Stimulated activated naive CD8-positive, alpha-beta T cell treated with anti-CD3 and anti-CD28 coated beads, Interleukin-15, amount 100 ng/mL, for 72 hours (primary cell): Measurements from ENCODE around the gene ABCA10.
"Not testable (repeated sequence)": the region's sequence is repeated elsewhere in the genome, so short reads cannot be mapped to it uniquely, and the experiment has no call there.

Source experiments
- ATAC-seq: fragments of 150-1000 bp; cut with Tn5 transposase; 2 replicates; pipeline ENCODE4 v1.10.0; 2021; ENCODE audit warnings: mild to moderate bottlenecking, moderate library complexity
- DNase-seq, 2 donors: peaks; one replicate each; pipeline ENCODE4 v3.0.0; 2021 to 2022
- H3K27ac Mint-ChIP-seq, 2 donors: one replicate each; pipeline ENCODE4 v1.8.0; 2022; ENCODE audit warnings: mild to moderate bottlenecking in 2 of 2, mixed read lengths in 2 of 2, moderate library complexity in 2 of 2
- H3K27me3 Mint-ChIP-seq: one replicate; pipeline ENCODE4 v1.8.0; 2022; ENCODE audit warnings: mixed read lengths
- H3K4me1 Mint-ChIP-seq: one replicate; pipeline ENCODE4 v1.8.0; 2022; ENCODE audit warnings: mild to moderate bottlenecking, mixed read lengths
- H3K4me3 Mint-ChIP-seq, 2 donors: one replicate each; pipeline ENCODE4 v1.8.0; 2022; ENCODE audit warnings: mild to moderate bottlenecking in 2 of 2, mixed read lengths in 2 of 2, moderate library complexity in 1 of 2
- H3K9me3 Mint-ChIP-seq, 2 donors: one replicate each; pipeline ENCODE4 v1.8.0; 2022; ENCODE audit warnings: mixed read lengths in 2 of 2

ABCA10 gene

DNA sequence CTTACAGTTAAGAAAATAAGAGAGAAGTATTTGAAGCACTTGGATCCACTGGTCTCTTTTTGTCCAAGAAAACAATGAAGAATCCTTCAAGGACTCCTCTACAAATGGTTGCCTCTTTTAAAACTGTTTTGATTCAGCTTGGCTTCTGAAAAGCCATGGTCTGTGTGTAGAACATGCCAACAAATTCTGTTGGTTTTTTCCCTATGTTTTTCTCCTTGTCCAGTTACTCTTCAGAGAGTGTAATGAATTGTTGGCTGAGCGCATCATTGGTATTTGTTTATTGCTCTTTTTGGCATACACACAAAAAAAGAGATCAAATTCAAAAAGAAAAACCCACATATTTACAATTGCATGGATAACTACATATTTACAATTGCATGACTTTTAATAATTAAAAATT is at the start of gene ABCA10:
TSS of gene ABCA10 (minus strand) at position 249 of the 400 bp plus-strand sequence. CDS start 3,466 bp downstream, outside the sequence.
- no peaks in the 10 kb centered on the region for H3K27me3 Mint-ChIP-seq
- peaks cover 21 to 24% of the 10 kb centered on the region in 2 donors for H3K9me3 Mint-ChIP-seq
- peak within 1 kb of the TSS in 1 of 2 donors; percentile 34 for H3K27ac Mint-ChIP-seq
- DNase-seq = no peak
- no peak for ATAC-seq
- no peaks in the 10 kb centered on the region for H3K4me1 Mint-ChIP-seq
- H3K4me3 Mint-ChIP-seq = no peak within 1 kb of the TSS

GRCh38 chr17:69276279-69276678 is 47.7 kb upstream of the ABCA10 start:
- ATAC-seq, H3K4me3 Mint-ChIP-seq, H3K9me3 Mint-ChIP-seq, H3K27me3 Mint-ChIP-seq, H3K27ac Mint-ChIP-seq, DNase-seq, H3K4me1 Mint-ChIP-seq: not testable (repeated sequence)

GRCh38 chr17:69275751-69276150 is 47.1 kb upstream of the ABCA10 start:
- Mint-ChIP-seq H3K4me1 (no peaks in the 10 kb centered on the region), H3K9me3 (no peaks in the 10 kb centered on the region), H3K27ac (no peak overlapping the region)

GRCh38 chr17:69271023-69271422 is 42.4 kb upstream of the ABCA10 start:
- Mint-ChIP-seq H3K27ac (no peak overlapping the region), H3K9me3 (no peaks in the 10 kb centered on the region), H3K4me1 (no peaks in the 10 kb centered on the region), H3K27me3 (no peaks in the 10 kb centered on the region), H3K4me3 (no peak overlapping the region)
- no peak for ATAC-seq
- no peak for DNase-seq

More at GRCh38 chr17:69275751-69276150, 47.1 kb upstream of the ABCA10 start:
- Mint-ChIP-seq H3K27me3 (no peaks in the 10 kb centered on the region), H3K4me3 (no peak overlapping the region)
- no peak for ATAC-seq
- no peak for DNase-seq

- no peak overlapping the region for H3K27ac Mint-ChIP-seq
- H3K27me3 Mint-ChIP-seq = no peaks in the 10 kb centered on the region
- H3K4me1 Mint-ChIP-seq = no peaks in the 10 kb centered on the region
- no peak overlapping the region for H3K4me3 Mint-ChIP-seq
- no peaks in the 10 kb centered on the region for H3K9me3 Mint-ChIP-seq
- no peak for ATAC-seq
- no peak for DNase-seq
These were observed 40.7 kb upstream of the ABCA10 start for GRCh38 chr17:69269131-69269998.

DNA sequence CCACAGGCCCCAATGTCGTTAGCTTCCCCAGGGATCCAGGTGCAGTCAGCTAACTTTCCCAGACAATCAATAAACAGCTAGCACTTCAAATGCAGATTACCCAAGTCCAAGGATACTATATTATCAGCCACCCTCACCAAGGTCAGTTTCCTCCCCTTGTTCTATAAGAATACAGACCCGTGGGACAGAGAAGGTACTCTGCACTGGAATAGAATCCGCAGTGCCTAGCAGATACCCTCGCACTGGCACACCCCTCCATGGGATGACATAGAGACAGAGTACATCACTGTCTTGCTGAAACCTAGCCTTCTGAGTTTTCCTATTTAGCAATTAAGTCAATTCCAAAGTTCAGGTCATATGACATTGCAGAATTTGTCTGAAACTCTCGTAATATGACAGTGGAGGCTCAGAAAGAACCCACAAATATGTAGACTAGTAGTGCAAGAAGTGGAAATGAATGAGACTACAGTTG is 40.0 kb upstream of the ABCA10 start:
- ATAC-seq = no peak
- Mint-ChIP-seq H3K27me3 (no peaks in the 10 kb centered on the region), H3K4me3 (no peak overlapping the region), H3K4me1 (no peaks in the 10 kb centered on the region), H3K27ac (no peak overlapping the region), H3K9me3 (no peaks in the 10 kb centered on the region)
- no peak for DNase-seq

GRCh38 chr17:69267219-69267618 is 38.6 kb upstream of the ABCA10 start:
- Mint-ChIP-seq H3K4me3 (no peak overlapping the region), H3K27ac (peak overlapping the region in 1 of 2 donors; percentile 7), H3K27me3 (no peaks in the 10 kb centered on the region), H3K9me3 (no peaks in the 10 kb centered on the region), H3K4me1 (no peaks in the 10 kb centered on the region)
- no peak for DNase-seq
- ATAC-seq = no peak

DNA sequence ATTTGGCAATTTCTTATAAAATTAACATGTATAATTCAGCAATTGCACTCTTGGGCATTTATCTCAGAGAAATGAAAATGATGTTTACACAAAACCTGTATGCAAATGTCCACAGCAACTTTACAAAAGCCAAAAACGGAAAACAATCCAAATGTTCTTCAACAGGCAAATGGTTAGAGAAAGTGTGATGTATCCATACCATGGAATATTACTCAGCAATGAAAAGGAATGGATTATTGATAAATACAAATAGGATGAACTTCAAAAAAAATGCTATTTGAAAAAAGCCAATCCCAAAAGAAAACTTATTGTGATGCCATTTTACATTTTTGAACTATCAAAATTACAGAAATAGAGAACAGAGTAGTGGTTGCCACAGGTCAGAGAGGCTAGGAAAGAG is 37.2 kb upstream of the ABCA10 start:
- Mint-ChIP-seq H3K27me3 (no peaks in the 10 kb centered on the region), H3K27ac (no peak overlapping the region), H3K9me3 (no peaks in the 10 kb centered on the region), H3K4me1 (no peaks in the 10 kb centered on the region), H3K4me3 (no peak overlapping the region)
- ATAC-seq = no peak
- no peak for DNase-seq

DNA sequence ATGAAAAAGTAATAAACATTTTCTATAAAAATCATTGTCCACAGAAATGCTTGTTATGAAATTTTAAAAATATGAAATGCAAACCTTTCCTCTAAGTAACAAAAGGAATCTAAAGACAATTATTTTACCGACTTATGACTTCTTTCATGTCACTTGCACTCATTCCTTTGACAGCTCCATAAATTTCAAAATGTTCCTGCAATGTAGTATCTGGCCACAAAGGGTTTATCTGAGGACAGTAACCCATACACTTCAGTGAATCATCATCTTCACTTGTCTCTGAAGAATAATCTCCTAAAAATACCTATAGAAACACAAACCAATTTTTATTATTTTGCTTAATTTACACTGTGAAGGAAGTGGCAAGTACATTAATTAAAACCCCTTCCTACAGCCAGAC is 25.6 kb upstream of the ABCA10 start:
- Mint-ChIP-seq H3K27ac (no peak overlapping the region), H3K4me1 (no peaks in the 10 kb centered on the region), H3K4me3 (no peak overlapping the region), H3K9me3 (no peaks in the 10 kb centered on the region), H3K27me3 (no peaks in the 10 kb centered on the region)
- no peak for ATAC-seq
- DNase-seq = no peak

- H3K27ac Mint-ChIP-seq = no peak overlapping the region
- no peaks in the 10 kb centered on the region for H3K4me1 Mint-ChIP-seq
- DNase-seq = no peak
- no peak overlapping the region for H3K4me3 Mint-ChIP-seq
- ATAC-seq = no peak
- H3K9me3 Mint-ChIP-seq = no peaks in the 10 kb centered on the region
- H3K27me3 Mint-ChIP-seq = no peaks in the 10 kb centered on the region
These were observed 22.0 kb upstream of the ABCA10 start for GRCh38 chr17:69250641-69251040.

GRCh38 chr17:69246726-69247375 is 18.2 kb upstream of the ABCA10 start:
- DNase-seq = no peak
- Mint-ChIP-seq H3K27me3 (no peaks in the 10 kb centered on the region), H3K4me1 (no peaks in the 10 kb centered on the region), H3K4me3 (no peak overlapping the region), H3K9me3 (no peaks in the 10 kb centered on the region), H3K27ac (no peak overlapping the region)
- ATAC-seq = no peak

DNA sequence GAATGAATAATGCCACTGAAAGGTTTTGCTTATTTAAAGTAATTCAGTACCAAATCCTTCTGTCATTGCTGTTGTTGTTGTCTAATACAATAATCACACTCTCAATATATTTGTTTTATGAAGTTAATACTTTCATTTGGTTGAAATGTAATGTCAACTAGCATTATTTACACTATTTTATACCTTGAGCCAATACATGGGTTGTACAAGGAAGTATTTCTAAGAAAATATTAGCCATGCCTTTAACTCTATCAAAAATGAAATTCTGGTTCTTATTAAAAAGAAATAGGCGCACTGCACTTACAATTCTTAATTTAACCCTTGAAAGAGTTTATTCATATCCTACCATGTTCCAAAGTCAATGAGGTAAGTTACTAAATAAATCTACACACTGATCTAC is 17.6 kb upstream of the ABCA10 start:
- Mint-ChIP-seq H3K4me3 (no peak overlapping the region), H3K4me1 (no peaks in the 10 kb centered on the region), H3K9me3 (no peaks in the 10 kb centered on the region), H3K27me3 (no peaks in the 10 kb centered on the region), H3K27ac (no peak overlapping the region)
- ATAC-seq (no peak), DNase-seq (no peak)

GRCh38 chr17:69245617-69246016 is 17.0 kb upstream of the ABCA10 start:
- Mint-ChIP-seq H3K27me3 (no peaks in the 10 kb centered on the region), H3K4me1 (no peaks in the 10 kb centered on the region), H3K9me3 (no peaks in the 10 kb centered on the region), H3K27ac (no peak overlapping the region), H3K4me3 (no peak overlapping the region)
- no peak for ATAC-seq
- DNase-seq = no peak

DNA sequence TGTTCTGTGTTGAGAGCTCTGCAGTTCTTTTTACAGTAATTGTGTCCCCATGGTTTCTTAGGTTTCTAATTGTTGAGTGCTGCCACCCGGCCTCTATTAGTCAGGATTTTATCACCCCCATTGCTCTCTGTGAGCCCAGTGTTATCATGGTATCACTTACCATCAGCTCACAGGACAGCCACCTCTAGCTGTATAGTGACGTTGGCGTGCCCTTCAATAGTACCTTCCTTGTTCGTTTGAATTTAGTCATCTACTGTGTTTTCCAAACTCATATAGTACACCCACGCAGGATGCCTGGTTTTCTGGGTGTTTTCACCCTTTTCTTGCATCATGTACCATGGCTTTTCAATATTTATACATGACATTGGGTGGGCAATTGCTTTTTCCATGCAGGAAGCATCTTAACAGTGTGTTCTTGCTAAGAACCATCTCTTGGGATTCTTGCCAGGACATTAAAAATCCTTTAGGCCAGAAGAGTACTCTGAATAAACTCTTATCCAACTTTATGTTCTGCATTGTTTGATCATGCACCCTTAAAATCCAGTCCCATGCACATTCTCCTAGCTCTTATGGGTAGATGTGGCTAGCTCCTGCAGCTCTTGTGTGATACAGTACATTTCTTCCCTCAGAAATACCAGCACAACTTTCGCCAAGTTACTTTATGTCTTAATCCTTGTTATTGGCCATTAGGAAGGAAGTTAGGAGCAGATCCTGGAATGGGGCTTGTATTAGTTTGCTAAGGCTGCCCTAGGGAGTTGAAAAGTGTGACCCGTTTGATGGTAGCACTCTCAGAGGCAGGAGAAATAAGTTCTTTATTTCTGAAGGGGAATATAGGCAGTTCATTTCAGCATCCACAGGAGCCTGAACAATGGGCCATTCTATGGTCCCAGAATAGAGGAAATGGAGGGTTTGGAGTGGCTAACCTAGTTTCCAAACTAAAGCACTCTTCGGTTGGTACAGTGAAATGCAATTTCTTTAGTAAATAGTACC is 11.3 kb upstream of the ABCA10 start:
- Mint-ChIP-seq H3K27me3 (no peaks in the 10 kb centered on the region), H3K27ac (no peak overlapping the region), H3K4me1 (no peaks in the 10 kb centered on the region), H3K4me3 (no peak overlapping the region), H3K9me3 (no peaks in the 10 kb centered on the region)
- ATAC-seq (no peak), DNase-seq (no peak)

DNA sequence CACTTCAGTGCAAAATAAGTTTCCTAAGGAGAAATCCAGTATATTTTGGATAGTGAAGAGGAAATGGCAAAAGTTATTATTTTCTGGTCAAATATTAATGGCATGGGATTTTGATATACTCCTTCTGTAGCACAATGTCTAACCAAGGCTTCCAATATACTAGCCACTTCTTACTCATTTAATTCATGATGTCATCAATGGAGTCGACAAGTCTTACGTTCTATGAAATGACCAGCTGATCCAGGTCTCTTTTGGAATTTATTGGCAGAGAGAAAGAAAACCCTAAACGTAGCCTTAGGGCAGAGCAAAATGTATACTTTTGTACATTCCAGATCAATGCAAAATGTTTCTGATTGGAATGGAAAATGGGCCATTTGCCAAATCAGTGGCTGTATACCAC is 8.3 kb upstream of the ABCA10 start:
- Mint-ChIP-seq H3K27me3 (no peaks in the 10 kb centered on the region), H3K9me3 (peaks cover 10 to 16% of the 10 kb centered on the region in 2 donors), H3K4me3 (no peak overlapping the region), H3K27ac (no peak overlapping the region), H3K4me1 (no peaks in the 10 kb centered on the region)
- no peak for DNase-seq
- ATAC-seq = no peak
